Measurements from ENCODE around the gene TOMM20. TPM values are rescaled to one million over a fixed set of nuclear protein-coding genes. Genes with fewer than 3 reads are reported as not detected.

Gene TOMM20
- total and polyA plus RNA-seq, 7 donors: 44.7 to 90.9 (median 71.5) TPM

DNA sequence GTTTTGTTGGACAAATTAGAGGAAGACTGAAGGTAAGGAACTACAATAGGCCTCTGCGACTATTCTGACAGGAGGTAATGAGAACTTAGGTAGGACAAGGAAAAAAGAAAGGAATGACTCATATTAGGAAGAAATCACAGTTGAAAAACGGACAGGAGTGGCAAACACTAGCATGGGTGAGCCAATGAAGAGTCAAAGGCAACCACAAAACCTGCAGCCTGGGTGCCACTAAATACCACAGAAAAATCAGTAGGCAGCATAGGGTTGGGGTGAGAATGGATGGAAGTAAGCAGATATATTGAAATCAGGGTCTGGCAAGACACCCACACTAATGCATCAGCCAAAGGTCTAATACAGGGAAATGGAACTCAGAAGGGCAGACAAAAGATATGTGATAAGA, 22.4 kb upstream of the TOMM20 start:
- Histone ChIP-seq H3K4me3 (no peak overlapping the region), H3K27me3 (ENCODE audit: insufficient read depth in 3 of 3, low read length in 2 of 3) (no peaks in the 10 kb centered on the region), H3K4me1 (no peaks in the 10 kb centered on the region), H3K36me3 (ENCODE audit: insufficient read depth in 1 of 2, low read depth in 1 of 2) (peaks cover under 1 to 100% of the 10 kb centered on the region in 2 donors), H3K27ac (no peak overlapping the region), H3K9me3 (no peaks in the 10 kb centered on the region)
- no peak for ATAC-seq
- 86 to 95% (median 95%) methylated on average over 2 of the region's 2 CpGs for WGBS, 3 donors
- intact Hi-C loops (cut with DNase I): no loop called here
- TF ChIP-seq CTCF (IDR thresholded peaks at IDR 0.05): no peak
- DNase-seq: no peak

- no peak for ATAC-seq
- TF ChIP-seq CTCF (IDR thresholded peaks at IDR 0.05): no peak
- peaks cover 0 to 100% of the 10 kb centered on the region in 2 donors for H3K36me3 ChIP-seq (ENCODE audit: insufficient read depth in 1 of 2, low read depth in 1 of 2)
- no peak overlapping the region for H3K4me3 ChIP-seq
- no peaks in the 10 kb centered on the region for H3K9me3 ChIP-seq
- H3K4me1 ChIP-seq: no peaks in the 10 kb centered on the region
- DNase-seq: no peak
- 95 to 98% (median 95%) methylated on average over 9 of the region's 9 CpGs for WGBS, 3 donors
- intact Hi-C loops (cut with DNase I): no loop called here
- H3K27ac ChIP-seq: no peak overlapping the region
- H3K27me3 ChIP-seq (ENCODE audit: insufficient read depth in 3 of 3, low read length in 2 of 3): no peaks in the 10 kb centered on the region
Observed at GRCh38 chr1:235149824-235150223, 21.2 kb upstream of the TOMM20 start.

GRCh38 chr1:235147269-235147668, 18.6 kb upstream of the TOMM20 start:
- WGBS, 3 donors: 91 to 99% (median 93%) methylated on average over 4 of the region's 4 CpGs
- Histone ChIP-seq H3K4me3 (no peak overlapping the region), H3K27me3 (ENCODE audit: insufficient read depth in 3 of 3, low read length in 2 of 3) (no peaks in the 10 kb centered on the region), H3K36me3 (ENCODE audit: insufficient read depth in 1 of 2, low read depth in 1 of 2) (peaks cover 0 to 100% of the 10 kb centered on the region in 2 donors), H3K4me1 (no peaks in the 10 kb centered on the region), H3K27ac (no peak overlapping the region), H3K9me3 (no peaks in the 10 kb centered on the region)
- no peak for ATAC-seq
- no peak for TF ChIP-seq CTCF (IDR thresholded peaks at IDR 0.05)
- DNase-seq: no peak
- intact Hi-C loops (cut with DNase I): no loop called here

GRCh38 chr1:235145639-235146038, 17.0 kb upstream of the TOMM20 start:
- Histone ChIP-seq H3K4me3 (no peak overlapping the region), H3K27ac (no peak overlapping the region), H3K9me3 (no peaks in the 10 kb centered on the region), H3K36me3 (ENCODE audit: insufficient read depth in 1 of 2, low read depth in 1 of 2) (peaks cover 0 to 96% of the 10 kb centered on the region in 2 donors), H3K27me3 (ENCODE audit: insufficient read depth in 3 of 3, low read length in 2 of 3) (no peaks in the 10 kb centered on the region), H3K4me1 (no peaks in the 10 kb centered on the region)
- WGBS, 3 donors: 86 to 97% (median 88%) methylated on average over 6 of the region's 6 CpGs
- intact Hi-C loops (cut with DNase I): no loop called here
- no peak for ATAC-seq
- no peak for TF ChIP-seq CTCF (IDR thresholded peaks at IDR 0.05)
- DNase-seq: no peak

DNA sequence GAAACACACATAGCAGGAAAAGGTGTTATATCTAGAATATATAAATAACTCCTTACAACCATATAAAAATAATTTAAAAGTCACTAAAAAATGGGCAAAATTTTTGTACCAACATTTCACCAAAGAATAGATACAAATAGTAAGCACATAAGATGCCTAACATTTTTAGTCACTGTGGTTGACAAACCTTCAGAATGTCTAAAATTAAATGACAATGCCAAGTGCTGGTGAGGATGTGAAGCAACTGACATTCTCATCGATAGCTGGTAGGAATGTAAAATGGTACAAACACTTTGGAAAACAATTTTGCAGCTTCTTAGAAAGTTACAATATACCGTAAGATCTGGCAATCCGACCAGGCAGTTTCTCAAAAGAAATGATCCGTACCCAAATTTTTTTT, 14.4 kb upstream of the TOMM20 start:
- no peak for ATAC-seq
- no peak overlapping the region for H3K27ac ChIP-seq
- intact Hi-C loops (cut with DNase I): no loop called here
- H3K4me3 ChIP-seq: no peak overlapping the region
- no peak for TF ChIP-seq CTCF (IDR thresholded peaks at IDR 0.05)
- no peak for DNase-seq
- H3K4me1 ChIP-seq: no peaks in the 10 kb centered on the region
- no peaks in the 10 kb centered on the region for H3K9me3 ChIP-seq
- H3K36me3 ChIP-seq (ENCODE audit: insufficient read depth in 1 of 2, low read depth in 1 of 2): peaks cover 2 to 94% of the 10 kb centered on the region in 2 donors
- H3K27me3 ChIP-seq (ENCODE audit: insufficient read depth in 3 of 3, low read length in 2 of 3): no peaks in the 10 kb centered on the region
- 85 to 91% (median 90%) methylated on average over 4 of the region's 4 CpGs for WGBS, 3 donors
